Activated CD8-positive, alpha-beta memory T cell treated with anti-CD3 and anti-CD28 coated beads, Interleukin-2, amount 10 ng/mL, durations not matched to agents 7 days and 5 days (primary cell): ENCODE results near the gene NALF2. TPM values are rescaled to one million over a fixed set of nuclear protein-coding genes. Genes with fewer than 3 reads are reported as not detected.

ENCODE experiments used
- ATAC-seq: fragments of 150-1000 bp; cut with Tn5 transposase; one replicate; pipeline ENCODE4 v1.10.0; 2021; ENCODE audit warnings: moderate library complexity
- CTCF ChIA-PET: fragments of 350-600 bp; sonication (Branson Sonifier 250); formaldehyde crosslinking; loops from one replicate; lab custom pipeline; 2021; ENCODE audit warnings: antibody characterized with exemption; lab: Charles Lee
- DNase-seq: peaks from one replicate; pipeline ENCODE4 v3.0.0-alpha.2; 2020
- H3K27ac Mint-ChIP-seq: one replicate; pipeline ENCODE4 v1.8.0; 2021; ENCODE audit warnings: mild to moderate bottlenecking, mixed read lengths
- H3K27me3 Mint-ChIP-seq: one replicate; pipeline ENCODE4 v1.8.0; 2021; ENCODE audit warnings: mixed read lengths
- H3K36me3 Mint-ChIP-seq: one replicate; pipeline ENCODE4 v1.8.0; 2021; ENCODE audit warnings: mild to moderate bottlenecking, mixed read lengths
- H3K4me1 Mint-ChIP-seq: one replicate; pipeline ENCODE4 v1.8.0; 2021; ENCODE audit warnings: mixed read lengths
- H3K4me3 Mint-ChIP-seq: one replicate; pipeline ENCODE4 v1.8.0; 2021; ENCODE audit warnings: mild to moderate bottlenecking, moderate library complexity, mixed read lengths
- H3K9me3 Mint-ChIP-seq: one replicate; pipeline ENCODE4 v1.8.0; 2022; ENCODE audit warnings: low read depth, mixed read lengths
- total RNA-seq, 2 experiments: library from RNA; stranded (reverse); gene quantifications; one replicate each; pipeline ENCODE4 v1.2.3, GENCODE V29; 2021

Gene NALF2
- total RNA-seq, 2 experiments from 2014 or later = 0.23 TPM; not detected in 1

DNA sequence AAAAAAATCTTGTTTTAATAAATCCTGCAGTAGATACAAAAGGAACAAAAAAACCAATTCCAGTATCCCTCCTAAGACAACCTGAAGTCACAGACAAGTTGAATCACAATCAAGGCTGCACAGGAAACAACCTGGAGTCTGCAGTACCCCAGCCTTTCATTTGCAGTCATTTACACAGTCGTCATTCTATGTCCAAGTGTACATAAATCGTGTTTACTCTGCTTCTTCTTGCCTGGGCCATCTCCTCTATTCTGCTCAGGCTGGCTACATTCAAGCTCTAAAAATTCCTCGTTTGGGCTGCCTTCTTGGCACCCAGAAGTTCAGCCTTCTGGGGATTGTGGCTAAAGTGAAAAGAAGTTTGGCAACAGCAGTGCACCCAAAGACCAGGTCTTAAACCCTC, 37.8 kb downstream of the NALF2 start:
- Mint-ChIP-seq H3K9me3 (peaks cover 4% of the 10 kb centered on the region), H3K4me1 (peaks cover 10% of the 10 kb centered on the region), H3K4me3 (no peak overlapping the region), H3K27me3 (no peaks in the 10 kb centered on the region), H3K27ac (no peak overlapping the region), H3K36me3 (no peaks in the 10 kb centered on the region)
- CTCF ChIA-PET = no interaction called here
- DNase-seq (no peak), ATAC-seq (no peak)

GRCh38 chrX:69543572-69543971, 39.4 kb downstream of the NALF2 start:
- Mint-ChIP-seq H3K9me3 (peaks cover 4% of the 10 kb centered on the region), H3K4me1 (peaks cover 10% of the 10 kb centered on the region), H3K27me3 (no peaks in the 10 kb centered on the region), H3K27ac (no peak overlapping the region), H3K36me3 (no peaks in the 10 kb centered on the region), H3K4me3 (no peak overlapping the region)
- DNase-seq (no peak), ATAC-seq (no peak)
- CTCF ChIA-PET = no interaction called here

- Mint-ChIP-seq H3K36me3 (no peaks in the 10 kb centered on the region), H3K9me3 (peaks cover 4% of the 10 kb centered on the region), H3K4me1 (no peaks in the 10 kb centered on the region), H3K27me3 (no peaks in the 10 kb centered on the region), H3K4me3 (no peak overlapping the region), H3K27ac (no peak overlapping the region)
- ATAC-seq (no peak), DNase-seq (no peak)
- CTCF ChIA-PET = no interaction called here
These were observed 42.3 kb downstream of the NALF2 start for GRCh38 chrX:69546417-69546816.

- no peak overlapping the region for H3K27ac Mint-ChIP-seq
- CTCF ChIA-PET = no interaction called here
- no peak overlapping the region for H3K4me3 Mint-ChIP-seq
- no peaks in the 10 kb centered on the region for H3K27me3 Mint-ChIP-seq
- no peaks in the 10 kb centered on the region for H3K4me1 Mint-ChIP-seq
- DNase-seq (no peak), ATAC-seq (no peak)
- peaks cover 4% of the 10 kb centered on the region for H3K9me3 Mint-ChIP-seq
- H3K36me3 Mint-ChIP-seq = no peaks in the 10 kb centered on the region
These were observed 42.9 kb downstream of the NALF2 start for GRCh38 chrX:69546978-69547377.

- ATAC-seq (no peak), DNase-seq (no peak)
- H3K27me3 Mint-ChIP-seq = no peaks in the 10 kb centered on the region
- H3K27ac Mint-ChIP-seq = no peak overlapping the region
- H3K4me3 Mint-ChIP-seq = no peak overlapping the region
- H3K9me3 Mint-ChIP-seq = no peaks in the 10 kb centered on the region
- CTCF ChIA-PET = no interaction called here
- no peaks in the 10 kb centered on the region for H3K4me1 Mint-ChIP-seq
- no peaks in the 10 kb centered on the region for H3K36me3 Mint-ChIP-seq
These were observed 47.4 kb downstream of the NALF2 start for GRCh38 chrX:69551421-69552009.

DNA sequence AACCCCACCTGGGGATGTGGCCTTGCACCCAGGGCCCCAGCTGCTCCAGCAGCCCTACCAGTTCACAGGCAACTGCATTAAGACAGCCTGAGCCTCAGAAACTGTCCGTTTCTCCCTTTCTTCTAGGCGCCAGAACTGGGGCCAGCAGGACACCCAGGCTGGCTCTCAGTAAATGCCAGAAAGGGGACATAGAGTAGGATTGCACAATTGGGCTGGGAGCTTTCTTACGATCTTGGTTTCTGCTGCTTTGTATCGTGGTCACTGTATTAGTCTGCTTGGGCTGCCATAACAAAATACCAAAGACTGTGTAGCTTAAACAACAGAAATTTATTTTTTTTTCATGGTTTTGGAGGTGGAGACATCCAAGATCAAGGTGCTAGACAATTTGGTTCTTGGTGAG, 48.4 kb downstream of the NALF2 start:
- CTCF ChIA-PET = interaction anchor here (0.7 kb wide), 1 partner anchor 12 kb away, joined by 3 read pairs; no protein-coding TSS in a partner anchor
- no peak overlapping the region for H3K27ac Mint-ChIP-seq

More for the DNA sequence above, 48.4 kb downstream of the NALF2 start:
- H3K4me3 Mint-ChIP-seq = no peak overlapping the region
- H3K27me3 Mint-ChIP-seq = no peaks in the 10 kb centered on the region
- H3K36me3 Mint-ChIP-seq = no peaks in the 10 kb centered on the region
- H3K4me1 Mint-ChIP-seq = no peaks in the 10 kb centered on the region
- no peaks in the 10 kb centered on the region for H3K9me3 Mint-ChIP-seq
- no peak for ATAC-seq
- DNase-seq = no peak

Other genes starting within 250 kb of the NALF2 start
- gene EDA, start 111.8 kb downstream of the NALF2 start, total RNA-seq = under 1 TPM; 0.79 to 0.96 TPM